SK-N-SH (cell line): ENCODE results near the gene TARS3. TPM values are rescaled to one million over a fixed set of nuclear protein-coding genes. Genes with fewer than 3 reads are reported as not detected.

Experiments used
- CTCF ChIA-PET: fragments of 300-600, 350-600 bp; formaldehyde crosslinking; extraction: SDS; loops from one replicate; lab custom pipeline; 2021; lab: Yijun Ruan, JAX
- POLR2A ChIA-PET: fragments of 350-600 bp; sonication (Branson Sonifier 250); formaldehyde crosslinking; extraction: SDS; loops from one replicate; lab custom pipeline; 2020; ENCODE audit warnings: antibody characterized with exemption, inconsistent platforms; lab: Yijun Ruan, JAX
- DNase-seq: peaks from one replicate; pipeline ENCODE4 v3.0.0; 2012
- H2AFZ ChIP-seq: fragments of 200-600 bp; sonication (generic); 2 replicates; pipeline ENCODE4 v1.8.1; 2016; ENCODE audit warnings: antibody characterized with exemption, mild to moderate bottlenecking, low read depth
- H3F3A ChIP-seq: fragments of 200-600 bp; sonication (generic); replicated peaks from 2 replicates; pipeline ENCODE3; 2016; ENCODE audit warnings: antibody characterized with exemption, mild to moderate bottlenecking; ENCODE audit not compliant: insufficient read depth
- H3K27ac ChIP-seq, 2 experiments: fragments of 200-500 bp in 1 of 2; fragments of 200-600 bp in 1 of 2; sonication (Bioruptor generic) in 1 of 2; sonication (generic), shearing (Covaris generic) in 1 of 2; 2 replicates each; pipeline versions ENCODE4 v1.5.1 to v1.6.1; 2014 to 2016; ENCODE audit warnings: low read depth in 2 of 2, inconsistent platforms in 1 of 2, low read length in 1 of 2, mild to moderate bottlenecking in 1 of 2, mixed read lengths in 1 of 2
- H3K27me3 ChIP-seq: fragments of 200-600 bp; sonication (generic), shearing (Covaris generic); 2 replicates; pipeline ENCODE4 v1.6.1; 2016; ENCODE audit warnings: mixed run types; ENCODE audit not compliant: insufficient read depth
- H3K36me3 ChIP-seq, 2 experiments: fragments of 200-500 bp in 1 of 2; fragments of 200-600 bp in 1 of 2; sonication (Bioruptor generic) in 1 of 2; sonication (generic) in 1 of 2; replicated peaks in 1 of 2; 2 replicates each; pipeline versions ENCODE3 to v1.5.1; 2014 to 2016; ENCODE audit warnings: low read length in 1 of 2, mild to moderate bottlenecking in 1 of 2; ENCODE audit not compliant: insufficient read depth in 2 of 2, control insufficient read depth in 1 of 2
- H3K4me1 ChIP-seq, 2 experiments: fragments of 200-500 bp in 1 of 2; fragments of 200-600 bp in 1 of 2; sonication (Bioruptor generic) in 1 of 2; sonication (generic), shearing (Covaris generic) in 1 of 2; 2 replicates each; pipeline versions ENCODE4 v1.5.1 to v1.6.1; 2014 to 2016; ENCODE audit warnings: low read depth in 1 of 2, low read length in 1 of 2, mixed run types in 1 of 2; ENCODE audit not compliant: insufficient read depth in 2 of 2, control insufficient read depth in 1 of 2
- H3K4me2 ChIP-seq: fragments of 200-600 bp; sonication (generic), shearing (Covaris generic); 2 replicates; pipeline ENCODE4 v1.6.1; 2017; ENCODE audit warnings: mixed run types
- H3K4me3 ChIP-seq, 2 experiments: fragments of 200-500 bp in 1 of 2; fragments of 200-600 bp in 1 of 2; sonication (Bioruptor generic) in 1 of 2; sonication (generic), shearing (Covaris generic) in 1 of 2; 2 replicates each; pipeline versions ENCODE4 v1.5.1 to v1.8.1; 2014 to 2016; ENCODE audit warnings: low read depth in 2 of 2, inconsistent platforms in 1 of 2, low read length in 1 of 2, mild to moderate bottlenecking in 1 of 2, mixed read lengths in 1 of 2, moderate library complexity in 1 of 2
- H3K79me2 ChIP-seq: fragments of 200-600 bp; sonication (generic); 2 replicates; pipeline ENCODE4 v1.8.1; 2017; ENCODE audit warnings: mild to moderate bottlenecking; ENCODE audit not compliant: insufficient read depth
- H3K9ac ChIP-seq: fragments of 200-600 bp; sonication (generic); 2 replicates; pipeline ENCODE4 v1.6.1; 2017; ENCODE audit warnings: mixed run types
- H3K9me2 ChIP-seq: fragments of 200-600 bp; sonication (generic); 2 replicates; pipeline ENCODE4 v1.6.1; 2017; ENCODE audit warnings: mixed run types
- H3K9me3 ChIP-seq: fragments of 200-600 bp; sonication (generic); 2 replicates; pipeline ENCODE4 v1.6.1; 2017; ENCODE audit warnings: mixed run types, mild to moderate bottlenecking, moderate library complexity
- H4K20me1 ChIP-seq: fragments of 200-600 bp; sonication (generic); 2 replicates; pipeline ENCODE4 v1.6.1; 2017; ENCODE audit warnings: mild to moderate bottlenecking, mixed run types; ENCODE audit not compliant: insufficient read depth
- CHD2 ChIP-seq: fragments of 150-350 bp; IDR thresholded peaks from 2 replicates; pipeline ENCODE4 v1.6.1; 2018; ENCODE audit warnings: low read length; ENCODE audit not compliant: partially characterized antibody
- ELF1 ChIP-seq: IDR thresholded peaks from 2 replicates; pipeline ENCODE4 v1.4.0; 2012
- FOSL2 ChIP-seq: IDR thresholded peaks from 2 replicates; pipeline ENCODE4 v1.4.0; 2012; ENCODE audit warnings: low read depth, mild to moderate bottlenecking, moderate library complexity, borderline replicate concordance
- FOXJ3 ChIP-seq: sonication (generic); formaldehyde crosslinking; IDR thresholded peaks from 2 replicates; pipeline ENCODE4 v1.5.1; 2020; ENCODE audit warnings: mild to moderate bottlenecking, missing genetic modification reagents
- GABPA ChIP-seq: IDR thresholded peaks from 2 replicates; pipeline ENCODE4 v1.4.0; 2012; ENCODE audit warnings: low read depth, mild to moderate bottlenecking
- GATA2 ChIP-seq: sonication (generic); formaldehyde crosslinking; IDR thresholded peaks from 2 replicates; pipeline ENCODE4 v1.5.0; 2020; ENCODE audit warnings: mild to moderate bottlenecking, missing genetic modification reagents
- IRF3 ChIP-seq: fragments of 150-350 bp; IDR thresholded peaks from 2 replicates; pipeline ENCODE4 v1.6.1; 2016; ENCODE audit warnings: mild to moderate bottlenecking, low read depth, low read length
- JUND ChIP-seq: IDR thresholded peaks from 2 replicates; pipeline ENCODE4 v1.4.0; 2012
- MEF2A ChIP-seq: IDR thresholded peaks from 2 replicates; pipeline ENCODE4 v1.4.0; 2012; ENCODE audit warnings: low read depth, borderline replicate concordance
- NFIC ChIP-seq: IDR thresholded peaks from 2 replicates; pipeline ENCODE4 v1.4.0; 2012; ENCODE audit warnings: borderline replicate concordance
- PBX3 ChIP-seq: IDR thresholded peaks from 2 replicates; pipeline ENCODE4; 2012
- RCOR1 ChIP-seq: fragments of 150-350 bp; IDR thresholded peaks from 2 replicates; pipeline ENCODE4 v1.6.1; 2017; ENCODE audit warnings: antibody characterized with exemption, low read length
- REST ChIP-seq: IDR thresholded peaks from 2 replicates; pipeline ENCODE4 v1.6.1; 2012; ENCODE audit warnings: mild to moderate bottlenecking, low read depth, low read length, moderate library complexity
- RFX5 ChIP-seq: IDR thresholded peaks from 2 replicates; pipeline ENCODE4 v1.6.1; 2012; ENCODE audit warnings: mild to moderate bottlenecking, improper control_type of control experiment, low read length
- SIN3A ChIP-seq: IDR thresholded peaks from 2 replicates; pipeline ENCODE4 v1.6.1; 2012; ENCODE audit warnings: low read depth, mild to moderate bottlenecking, low read length, moderate library complexity, borderline replicate concordance
- TAF1 ChIP-seq: IDR thresholded peaks from 2 replicates; pipeline ENCODE4 v1.6.1; 2012; ENCODE audit warnings: low read depth, mild to moderate bottlenecking, low read length, moderate library complexity, borderline replicate concordance
- TCF12 ChIP-seq: IDR thresholded peaks from 2 replicates; pipeline ENCODE4 v1.4.0; 2012
- USF1 ChIP-seq: IDR thresholded peaks from 2 replicates; pipeline ENCODE4 v1.4.0; 2012; ENCODE audit warnings: low read depth, borderline replicate concordance
- WGBS: methylation state at CpG from one replicate; pipeline ENCODE4 v1.1.6; 2017; ENCODE audit warnings: low lambda C conversion rate; 5-methylcytosine and 5-hydroxymethylcytosine counted together
- polyA plus RNA-seq, 3 experiments: library from polyadenylated mRNA; depleted of rRNA; stranded (reverse); fragments of >200 nt; gene quantifications; 2 replicates each; pipeline ENCODE4 v1.2.3, GENCODE V29; 2012

Gene TARS3
- polyA plus RNA-seq, 1 of the 3 experiments (the other 2 are of a cell fraction): 3.5 TPM

- ChIA-PET CTCF (interaction anchor here (0.6 to 1.5 kb wide), 4 partner anchors 9 to 453 kb away, joined by 3 to 4 read pairs (median 3); partner anchors contain the start of gene SNRPA1), POLR2A (interaction anchor here (0.8 kb wide), 1 partner anchor 20 kb away, joined by 5 read pairs; no protein-coding TSS in a partner anchor)
- Histone ChIP-seq H4K20me1 (no peaks in the 10 kb centered on the region), H3F3A (peaks cover 11% of the 10 kb centered on the region), H3K4me1 (peaks cover 0 to 8% of the 10 kb centered on the region in 2 experiments; a peak in 2 of 4 replicates), H3K4me2 (no peak overlapping the region), H3K27me3 (no peaks in the 10 kb centered on the region), H3K9me3 (no peaks in the 10 kb centered on the region), H3K27ac (no peak overlapping the region; a peak in 1 of 4 replicates), H3K4me3 (no peak overlapping the region), H2AFZ (no peak overlapping the region), H3K36me3 (peaks cover 15 to 24% of the 10 kb centered on the region in 2 experiments), H3K9ac (no peak overlapping the region), H3K79me2 (peaks cover 5% of the 10 kb centered on the region), H3K9me2 (no peaks in the 10 kb centered on the region)
- no peak for TF ChIP-seq GABPA
- no peak for TF ChIP-seq RCOR1
- TF ChIP-seq JUND: no peak
- TF ChIP-seq GATA2 (CRISPR knock-in tag): no peak
- TF ChIP-seq PBX3: no peak
- TF ChIP-seq USF1: no peak
- TF ChIP-seq FOXJ3 (CRISPR knock-in tag): no peak
- no peak for TF ChIP-seq RFX5
- TF ChIP-seq MEF2A: no peak
- DNase-seq: no peak
- 84% methylated on average over 9 of the region's 9 CpGs for WGBS
Observed at GRCh38 chr15:101657968-101658784, 66.1 kb downstream of the TARS3 start.

- CTCF ChIA-PET: interaction anchor here (1.0 to 1.9 kb wide), 4 partner anchors 10 to 368 kb away, joined by 3 to 11 read pairs (median 4); partner anchors contain the start of gene SNRPA1
- POLR2A ChIA-PET: no interaction called here
- Histone ChIP-seq H3F3A (peaks cover 11% of the 10 kb centered on the region), H3K9me3 (no peaks in the 10 kb centered on the region), H3K4me1 (peaks cover 0 to 13% of the 10 kb centered on the region in 2 experiments; a peak in 2 of 4 replicates), H2AFZ (no peak overlapping the region), H3K4me3 (no peak overlapping the region), H3K79me2 (peaks cover 13% of the 10 kb centered on the region)
- no peak for TF ChIP-seq ELF1
- no peak for TF ChIP-seq RCOR1
- TF ChIP-seq PBX3: no peak
- no peak for TF ChIP-seq FOSL2
- no peak for TF ChIP-seq SIN3A
- no peak for TF ChIP-seq GATA2 (CRISPR knock-in tag)
- TF ChIP-seq CHD2: no peak
- TF ChIP-seq REST: no peak
- TF ChIP-seq TAF1: no peak
- no peak for TF ChIP-seq IRF3
- TF ChIP-seq NFIC: no peak
- no peak for TF ChIP-seq MEF2A
- TF ChIP-seq TCF12: no peak
- TF ChIP-seq, all 33 proteins: peak for 0
- no peak for DNase-seq
- WGBS: 88% methylated on average over 10 of the region's 10 CpGs
- Histone ChIP-seq H3K9me2 (no peaks in the 10 kb centered on the region), H3K27me3 (no peaks in the 10 kb centered on the region), H3K9ac (no peak overlapping the region), H3K27ac (no peak overlapping the region), H3K36me3 (peaks cover 11 to 24% of the 10 kb centered on the region in 2 experiments), H4K20me1 (no peaks in the 10 kb centered on the region), H3K4me2 (no peak overlapping the region)
Observed at GRCh38 chr15:101657171-101657570, 67.1 kb downstream of the TARS3 start.
